ENCODE results near the gene PDE3A. TPM values are rescaled to one million over a fixed set of nuclear protein-coding genes. Genes with fewer than 3 reads are reported as not detected.

The PDE3A gene
- total RNA-seq, 6 experiments from 2014 or later, result 0.79 to 2.4 (median 1.3) TPM

GRCh38 chr12:20722142-20722541, 353.8 kb downstream of the PDE3A start:
- no peaks in the 10 kb centered on the region for H3K9me3 ChIP-seq
- H3K4me1 ChIP-seq, result no peaks in the 10 kb centered on the region
- no peaks in the 10 kb centered on the region for H3K36me3 ChIP-seq
- 27% methylated on average over 1 of the region's 1 CpG for WGBS (ENCODE audit: insufficient coverage, low coverage, low lambda C conversion rate, missing lambda C conversion rate)
- no peaks in the 10 kb centered on the region for H3K27me3 ChIP-seq
- intact Hi-C loops (cut with DNase I), result no loop called here
- ATAC-seq (no peak), DNase-seq (no peak)
- no peak overlapping the region for H3K27ac ChIP-seq
- H3K4me3 ChIP-seq, result no peak overlapping the region
- TF ChIP-seq CTCF (IDR thresholded peaks at IDR 0.05) (no peak), POLR2A (IDR thresholded peaks at IDR 0.05) (no peak)

- WGBS (ENCODE audit: insufficient coverage, low coverage, low lambda C conversion rate, missing lambda C conversion rate), result 21% methylated on average over 1 of the region's 1 CpG
- H3K36me3 ChIP-seq, result no peaks in the 10 kb centered on the region
- TF ChIP-seq POLR2A (IDR thresholded peaks at IDR 0.05), result no peak
- peak in 3 of 4 donors; percentile 4 to 32 (median 18) for TF ChIP-seq CTCF (IDR thresholded peaks at IDR 0.05)
- H3K4me3 ChIP-seq, result no peak overlapping the region
- H3K27ac ChIP-seq, result no peak overlapping the region
- no peak for DNase-seq
- no peaks in the 10 kb centered on the region for H3K4me1 ChIP-seq
- H3K9me3 ChIP-seq, result no peaks in the 10 kb centered on the region
- no peaks in the 10 kb centered on the region for H3K27me3 ChIP-seq
- peak in 1 of 4 donors; percentile 33 for ATAC-seq
- intact Hi-C loops (cut with DNase I), result no loop called here
Observed at GRCh38 chr12:20731274-20731673, 362.9 kb downstream of the PDE3A start.
